OCI-LY7 (cell line): ENCODE data around the gene PEPD. TPM values are rescaled to one million over a fixed set of nuclear protein-coding genes. Genes with fewer than 3 reads are reported as not detected.

Source experiments
- BruUV-seq: library from RNA; stranded (reverse); fragments of 400-500 nt; replicated peaks from 2 replicates; lab custom pipeline; 2021; lab: Mats Ljungman, UMichigan
- CTCF ChIA-PET: fragments of 300-600 bp; sonication (Branson Sonifier 250); formaldehyde crosslinking; loops from one replicate; lab custom pipeline; 2022; ENCODE audit warnings: antibody characterized with exemption; ENCODE audit not compliant: unreplicated experiment; lab: Charles Lee
- POLR2A ChIA-PET: fragments of 300-600 bp; sonication (Branson Sonifier 250); formaldehyde crosslinking; loops from one replicate; lab custom pipeline; 2022; ENCODE audit warnings: antibody characterized with exemption; lab: Charles Lee
- DNase-seq: peaks from one replicate; pipeline ENCODE4 v3.0.0-alpha.2; 2015; ENCODE audit warnings: low spot score
- H2AFZ ChIP-seq: fragments of 200-600 bp; sonication (generic), shearing (Covaris generic); 2 replicates; pipeline ENCODE4 v1.6.1; 2014; ENCODE audit warnings: mild to moderate bottlenecking, antibody characterized with exemption, low read length, moderate library complexity
- H3K27ac ChIP-seq: fragments of 200-600 bp; sonication (generic); 2 replicates; pipeline ENCODE4 v1.5.1; 2014; ENCODE audit warnings: mixed run types, low read depth, mild to moderate bottlenecking, moderate library complexity, low read length, inconsistent platforms; ENCODE audit not compliant: poor library complexity, severe bottlenecking
- H3K36me3 ChIP-seq: fragments of 200-600 bp; sonication (generic); 2 replicates; pipeline ENCODE4 v1.6.1; 2014; ENCODE audit warnings: mild to moderate bottlenecking, antibody characterized with exemption, low read length, moderate library complexity, mixed read lengths; ENCODE audit not compliant: insufficient read depth
- H3K4me1 ChIP-seq: fragments of 200-600 bp; sonication (generic); 2 replicates; pipeline ENCODE4 v1.5.1; 2014; ENCODE audit warnings: mild to moderate bottlenecking, low read length; ENCODE audit not compliant: insufficient read depth, poor library complexity, severe bottlenecking
- H3K4me2 ChIP-seq: fragments of 200-600 bp; sonication (generic); 2 replicates; pipeline ENCODE4 v1.6.1; 2014; ENCODE audit warnings: mild to moderate bottlenecking, low read length
- H3K4me3 ChIP-seq: fragments of 200-600 bp; sonication (generic); 2 replicates; pipeline ENCODE4 v1.5.1; 2014; ENCODE audit warnings: mild to moderate bottlenecking, low read depth, low read length; ENCODE audit not compliant: poor library complexity, severe bottlenecking
- H3K79me2 ChIP-seq: fragments of 200-600 bp; sonication (generic); 2 replicates; pipeline ENCODE4 v1.6.1; 2016; ENCODE audit warnings: low read depth, mild to moderate bottlenecking, low read length, moderate library complexity, mixed read lengths; ENCODE audit not compliant: insufficient read depth
- H3K9me2 ChIP-seq: fragments of 200-600 bp; sonication (generic); 2 replicates; pipeline ENCODE4 v1.6.1; 2016; ENCODE audit warnings: mild to moderate bottlenecking, low read length, mixed read lengths; ENCODE audit not compliant: insufficient read depth
- H3K9me3 ChIP-seq: fragments of 200-600 bp; sonication (generic); 2 replicates; pipeline ENCODE4 v1.6.1; 2014; ENCODE audit warnings: mild to moderate bottlenecking, mixed run types, low read length, mixed read lengths
- H4K20me1 ChIP-seq: fragments of 200-600 bp; sonication (generic); 2 replicates; pipeline ENCODE4 v1.6.1; 2014; ENCODE audit warnings: mild to moderate bottlenecking, antibody characterized with exemption, low read length, moderate library complexity, mixed read lengths; ENCODE audit not compliant: insufficient read depth
- CTCF ChIP-seq: fragments of 200-600 bp; sonication (generic); conservative IDR thresholded peaks from 2 replicates; pipeline ENCODE4 v1.5.1; 2014; ENCODE audit warnings: mild to moderate bottlenecking, antibody characterized with exemption, low read length, moderate library complexity, mixed read lengths
- EZH2phosphoT487 ChIP-seq: fragments of 200-600 bp; sonication (generic); IDR thresholded peaks from 2 replicates; pipeline ENCODE4 v1.6.1; 2018; ENCODE audit warnings: low read depth, borderline replicate concordance, mild to moderate bottlenecking, mixed run types, antibody characterized with exemption, low read length, moderate library complexity, mixed read lengths
- intact Hi-C: fragments of 100-400 bp; cut with micrococcal nuclease; formaldehyde crosslinking; loops from one replicate; pipeline ENCODE4 v1.10.0; 2022; ENCODE audit not compliant: unreplicated experiment
- total RNA-seq, 2 experiments: library from RNA; depleted of rRNA in 1 of 2; stranded (reverse); fragments of >200 nt in 1 of 2; shearing (Covaris generic) in 1 of 2; gene quantifications; 2 replicates each; pipeline ENCODE4 v1.2.3, GENCODE V29; 2014 to 2022

PEPD gene
- total RNA-seq, 2 experiments from 2014 or later = 24.4 to 29.7 TPM

- intact Hi-C loops = no loop called here
- no peaks in the 10 kb centered on the region for H3K9me2 ChIP-seq
- BruUV-seq = no TSS peak
- H3K79me2 ChIP-seq = no peaks in the 10 kb centered on the region
- TF ChIP-seq CTCF (no peak), EZH2phosphoT487 (no peak)
- POLR2A ChIA-PET = no interaction called here
- no peaks in the 10 kb centered on the region for H3K4me1 ChIP-seq
- no peak overlapping the region for H3K4me2 ChIP-seq
- CTCF ChIA-PET = no interaction called here
- no peaks in the 10 kb centered on the region for H3K9me3 ChIP-seq
- H4K20me1 ChIP-seq = no peaks in the 10 kb centered on the region
- no peak overlapping the region for H3K27ac ChIP-seq
- no peak overlapping the region for H2AFZ ChIP-seq
- no peaks in the 10 kb centered on the region for H3K36me3 ChIP-seq
- no peak for DNase-seq
- no peak overlapping the region for H3K4me3 ChIP-seq
Observed at GRCh38 chr19:33459222-33460090, 62.1 kb downstream of the PEPD start.

- Histone ChIP-seq H3K4me2 (no peak overlapping the region), H3K27ac (no peak overlapping the region), H2AFZ (no peak overlapping the region), H3K4me1 (no peaks in the 10 kb centered on the region), H3K4me3 (no peak overlapping the region), H4K20me1 (no peaks in the 10 kb centered on the region), H3K9me3 (no peaks in the 10 kb centered on the region), H3K79me2 (no peaks in the 10 kb centered on the region), H3K36me3 (no peaks in the 10 kb centered on the region), H3K9me2 (no peaks in the 10 kb centered on the region)
- DNase-seq = no peak
- ChIA-PET CTCF (no interaction called here), POLR2A (no interaction called here)
- BruUV-seq = no TSS peak
- intact Hi-C loops = no loop called here
- TF ChIP-seq EZH2phosphoT487 (no peak), CTCF (no peak)
Observed at GRCh38 chr19:33458807-33459206, 62.8 kb downstream of the PEPD start.

GRCh38 chr19:33458171-33458633, 63.4 kb downstream of the PEPD start:
- POLR2A ChIA-PET = no interaction called here
- CTCF ChIA-PET = no interaction called here
- TF ChIP-seq EZH2phosphoT487 (no peak), CTCF (no peak)
- no peak overlapping the region for H2AFZ ChIP-seq
- no peaks in the 10 kb centered on the region for H4K20me1 ChIP-seq
- intact Hi-C loops = no loop called here
- BruUV-seq = no TSS peak
- H3K4me3 ChIP-seq = no peak overlapping the region
- H3K4me2 ChIP-seq = no peak overlapping the region
- H3K36me3 ChIP-seq = no peaks in the 10 kb centered on the region
- H3K9me3 ChIP-seq = no peaks in the 10 kb centered on the region
- H3K4me1 ChIP-seq = no peaks in the 10 kb centered on the region
- no peak for DNase-seq
- no peaks in the 10 kb centered on the region for H3K79me2 ChIP-seq
- H3K9me2 ChIP-seq = no peaks in the 10 kb centered on the region
- no peak overlapping the region for H3K27ac ChIP-seq
